Adrenal gland (tissue), 12 donors: ENCODE measurements around the gene AGBL4. TPM values are rescaled to one million over a fixed set of nuclear protein-coding genes. Genes with fewer than 3 reads are reported as not detected.

Experiments used
- DNase-seq, 7 donors: peaks; one replicate each; pipeline ENCODE4 v3.0.0-alpha.2; 2019 to 2020
- H3K27ac ChIP-seq, 5 donors: fragments of 200-600 bp; sonication (generic) in 4 of 5; 1 replicate in 3 of 5; 2 replicates in 2 of 5; pipeline versions ENCODE4 v1.5.1 to v1.8.0; 2016 to 2020; ENCODE audit warnings: mild to moderate bottlenecking in 1 of 5
- H3K27me3 ChIP-seq: fragments of 200-600 bp; 2 replicates; pipeline ENCODE4 v1.8.0; 2021
- H3K36me3 ChIP-seq, 2 donors: fragments of 200-600 bp; replicated peaks in 1 of 2; 1 replicate in 1 of 2; 2 replicates in 1 of 2; pipeline versions ENCODE4 v1.5.1 to v1.8.0; 2018 to 2022
- H3K4me1 ChIP-seq, 2 donors: fragments of 200-600 bp; replicated peaks in 1 of 2; 1 replicate in 1 of 2; 2 replicates in 1 of 2; pipeline versions ENCODE4 v1.5.1 to v1.8.0; 2018 to 2021
- H3K4me3 ChIP-seq, 4 donors: fragments of 200-600 bp; sonication (generic) in 3 of 4; one replicate each; pipeline ENCODE4 v1.5.1; 2016 to 2018
- H3K9me3 ChIP-seq, 3 donors: fragments of 200-600 bp; sonication (generic) in 1 of 3; replicated peaks in 1 of 3; 1 replicate in 2 of 3; 2 replicates in 1 of 3; pipeline versions ENCODE4 v1.5.1 to v1.8.0; 2016 to 2021
- CTCF ChIP-seq, 6 experiments: fragments of 450-650 bp in 4 of 6; fragments of 200-600 bp in 2 of 6; sonication (generic) in 1 of 6; IDR thresholded peaks; 1 replicate in 5 of 6; 2 replicates in 1 of 6; pipeline versions ENCODE4 v1.5.1 to v1.8.0; 2016 to 2021; ENCODE audit warnings: antibody characterized with exemption in 6 of 6, mild to moderate bottlenecking in 2 of 6, moderate library complexity in 1 of 6
- POLR2A ChIP-seq, 2 donors: fragments of 450-650 bp; IDR thresholded peaks; one replicate each; pipeline ENCODE4 v1.6.1; 2017; ENCODE audit warnings: antibody characterized with exemption in 2 of 2, mild to moderate bottlenecking in 2 of 2, moderate library complexity in 1 of 2
- WGBS, 4 donors: extraction: QIAGEN DNeasy Blood & Tissue Kit in 2 of 4; methylation state at CpG; one replicate each; pipeline versions ENCODE4 v1.1.5 to v1.1.7; 2013 to 2017; 5-methylcytosine and 5-hydroxymethylcytosine counted together
- intact Hi-C, 2 donors: fragments of 100-400 bp; cut with DNase I; formaldehyde crosslinking; loops; one replicate each; pipeline versions ENCODE4 v1.14.1 to v1.15.0; 2022 to 2023
- polyA plus RNA-seq, 3 donors: library from polyadenylated mRNA; stranded (reverse); fragments of 200-250 nt in 2 of 3; fragments of 350-450 nt in 1 of 3; fragmentation: Illumina TruSeq in 1 of 3; extraction: RNeasy Lipid Tissue Mini Kit (QIAGEN cat#74804) in 1 of 3; gene quantifications; one replicate each; pipeline ENCODE4 v1.2.3, GENCODE V29; 2013 to 2014
- total RNA-seq, 9 donors: library from RNA; depleted of rRNA in 4 of 9; stranded (reverse); fragments of >200 nt in 4 of 9; fragments of 120-200 nt in 1 of 9; fragmentation: NEBNext Ultra II Directional in 1 of 9; extraction: Animal tissue kit (Norgen Biotek cat#: 25700) in 1 of 9; gene quantifications; one replicate each; pipeline versions ENCODE4 v1.1.0 to v1.2.4, GENCODE V29; 2013 to 2023
- donor health status: healthy with polysubstance abuse.
- donor health status: Bipolar disorder and iron deficiency.
- donor health status: DM: yes; HTN: yes; CAD: no.
- donor health status: DM: no; HTN: no; CAD: no.
- donor health status: DM: no; HTN: no; CAD: no.
- donor health status: DM: yes; HTN: yes; CAD: no.

Gene AGBL4
- total and polyA plus RNA-seq, 12 donors: 0.10 to 1.9 (median 0.80) TPM; not detected in 2

DNA sequence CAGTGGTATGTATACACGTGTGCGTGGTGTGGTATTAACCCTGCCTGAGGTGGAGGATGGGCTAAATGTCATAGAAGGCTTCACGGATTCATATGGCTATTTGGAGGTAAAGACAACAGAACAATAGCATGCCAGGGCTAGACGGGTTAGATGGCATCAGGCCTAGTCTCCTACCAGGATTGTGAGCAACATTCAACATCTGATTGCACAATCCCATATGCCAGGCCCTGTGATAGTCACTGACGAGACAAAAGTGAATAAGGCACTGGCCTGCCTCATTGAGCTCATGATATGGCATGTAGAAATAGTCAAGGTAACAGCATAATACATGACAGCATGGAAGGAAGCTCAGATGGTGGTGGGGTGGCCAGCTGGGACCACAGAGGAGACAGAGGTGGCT, 1079.9 kb downstream of the AGBL4 start:
- Histone ChIP-seq H3K27ac (no peak overlapping the region), H3K4me1 (no peaks in the 10 kb centered on the region), H3K36me3 (no peaks in the 10 kb centered on the region), H3K27me3 (no peaks in the 10 kb centered on the region), H3K4me3 (no peak overlapping the region), H3K9me3 (no peaks in the 10 kb centered on the region)
- intact Hi-C loops: no loop called here
- DNase-seq: no peak
- TF ChIP-seq CTCF (IDR thresholded peaks at IDR 0.05) (no peak), POLR2A (IDR thresholded peaks at IDR 0.05) (no peak)
- WGBS, 4 donors: 84 to 94% (median 87%) methylated on average over 5 of the region's 5 CpGs

DNA sequence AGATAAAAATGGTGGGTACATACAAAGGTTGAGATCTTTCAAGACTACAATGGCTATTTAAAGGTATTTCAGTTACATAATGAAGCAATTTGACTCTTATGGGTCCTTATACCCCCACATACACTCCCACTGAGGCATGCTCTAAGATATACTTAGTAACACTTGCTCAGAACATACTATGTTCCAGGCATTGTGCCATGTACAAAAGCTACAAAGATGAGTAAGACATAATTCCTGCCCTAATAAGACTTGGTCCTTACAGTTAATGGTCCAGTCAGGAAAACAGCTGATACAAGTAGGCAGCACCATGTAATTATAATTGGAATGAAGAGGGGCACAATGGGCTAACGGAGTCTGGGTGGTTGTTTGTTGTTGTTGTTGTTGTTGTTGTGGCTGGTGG, 1080.4 kb downstream of the AGBL4 start:
- intact Hi-C loops: no loop called here
- no peaks in the 10 kb centered on the region for H3K27me3 ChIP-seq
- 90 to 100% (median 94%) methylated on average over 1 of the region's 1 CpG for WGBS, 4 donors
- no peak for DNase-seq
- no peaks in the 10 kb centered on the region for H3K9me3 ChIP-seq
- H3K27ac ChIP-seq: no peak overlapping the region
- H3K4me1 ChIP-seq: no peaks in the 10 kb centered on the region
- no peak overlapping the region for H3K4me3 ChIP-seq
- no peak for TF ChIP-seq POLR2A (IDR thresholded peaks at IDR 0.05)
- H3K36me3 ChIP-seq: no peaks in the 10 kb centered on the region

- no peaks in the 10 kb centered on the region for H3K27me3 ChIP-seq
- H3K4me3 ChIP-seq: no peak overlapping the region
- DNase-seq: no peak
- TF ChIP-seq CTCF (IDR thresholded peaks at IDR 0.05): no peak
- intact Hi-C loops: no loop called here
- H3K4me1 ChIP-seq: no peaks in the 10 kb centered on the region
- no peaks in the 10 kb centered on the region for H3K36me3 ChIP-seq
- H3K27ac ChIP-seq: no peak overlapping the region
- no peaks in the 10 kb centered on the region for H3K9me3 ChIP-seq
Measured at GRCh38 chr1:48940962-48941732, 1082.6 kb downstream of the AGBL4 start.

- Histone ChIP-seq H3K27ac (no peak overlapping the region), H3K9me3 (no peaks in the 10 kb centered on the region), H3K36me3 (no peaks in the 10 kb centered on the region), H3K4me3 (no peak overlapping the region), H3K4me1 (no peaks in the 10 kb centered on the region), H3K27me3 (no peaks in the 10 kb centered on the region)
- no peak for TF ChIP-seq CTCF (IDR thresholded peaks at IDR 0.05)
- no peak for TF ChIP-seq POLR2A (IDR thresholded peaks at IDR 0.05)
- no peak for DNase-seq
- intact Hi-C loops: no loop called here
- WGBS, 4 donors: 75 to 90% (median 85%) methylated on average over 2 of the region's 2 CpGs
Measured at GRCh38 chr1:48940354-48940753, 1083.4 kb downstream of the AGBL4 start.

GRCh38 chr1:48939828-48940227, 1083.9 kb downstream of the AGBL4 start:
- no peak for DNase-seq
- WGBS, 4 donors: 65 to 81% (median 78%) methylated on average over 4 to 6 of the region's 6 CpGs
- TF ChIP-seq CTCF (IDR thresholded peaks at IDR 0.05) (no peak), POLR2A (IDR thresholded peaks at IDR 0.05) (no peak)
- Histone ChIP-seq H3K27ac (no peak overlapping the region), H3K9me3 (no peaks in the 10 kb centered on the region), H3K4me1 (no peaks in the 10 kb centered on the region), H3K4me3 (no peak overlapping the region), H3K36me3 (no peaks in the 10 kb centered on the region), H3K27me3 (no peaks in the 10 kb centered on the region)
- intact Hi-C loops: no loop called here
